K562 (cell line): ENCODE results near the gene VPS35. TPM values are rescaled to one million over a fixed set of nuclear protein-coding genes. Genes with fewer than 3 reads are reported as not detected.

Source experiments
- ATAC-seq: fragments of 200-7000 bp; cut with Tn5 transposase; 3 replicates; pipeline ENCODE4 v1.9.1; 2020; ENCODE audit warnings: moderate library complexity
- BruUV-seq: library from RNA; stranded (reverse); fragments of 400-500 nt; replicated peaks from 2 replicates; lab custom pipeline; 2021; lab: Mats Ljungman, UMichigan
- CTCF ChIA-PET: fragments of 300-600 bp; formaldehyde crosslinking; extraction: SDS; loops from one replicate; lab custom pipeline; 2021; ENCODE audit warnings: low intra/inter-chr PET ratio; lab: Yijun Ruan, JAX
- POLR2A ChIA-PET: fragments of 300-600, 350-650 bp; sonication (Branson Sonifier 250); formaldehyde crosslinking; extraction: SDS; loops from one replicate; lab custom pipeline; 2021; ENCODE audit warnings: antibody characterized with exemption, inconsistent platforms; lab: Yijun Ruan, JAX
- DNase-seq, 4 experiments: peaks; one replicate each; pipeline versions ENCODE4 v3.0.0 to v3.0.0-alpha.2; 2011 to 2018; ENCODE audit warnings: low spot score in 3 of 4, mixed read lengths in 3 of 4; ENCODE audit errors: extremely low read depth in 1 of 4
- FAIRE-seq: peaks from 2 replicates; lab custom pipeline; 2011; peaks lifted over from hg19 to GRCh38; lab: Jason Lieb, UNC
- H2AFZ ChIP-seq: 2 replicates; pipeline ENCODE4 v1.6.0; 2011; ENCODE audit warnings: low read depth, low read length, control low read depth, inconsistent platforms
- H3K27ac ChIP-seq: fragments of 200-600 bp; 3 replicates; pipeline ENCODE4 v1.8.0; 2011; ENCODE audit warnings: low read depth, mild to moderate bottlenecking, control low read depth, inconsistent platforms, low read length, moderate library complexity, mixed read lengths; ENCODE audit errors: extremely low read depth
- H3K27me3 ChIP-seq, 2 experiments: fragments of 300-600 bp in 1 of 2; 2 replicates in 1 of 2; 3 replicates in 1 of 2; pipeline versions ENCODE4 v1.6.0 to v1.8.0; 2011; ENCODE audit warnings: inconsistent platforms in 2 of 2, low read length in 2 of 2, mild to moderate bottlenecking in 1 of 2, mixed read lengths in 1 of 2, moderate library complexity in 1 of 2; ENCODE audit not compliant: control insufficient read depth in 2 of 2, insufficient read depth in 2 of 2
- H3K36me3 ChIP-seq: fragments of 300-600 bp; 3 replicates; pipeline ENCODE4 v1.8.0; 2011; ENCODE audit warnings: mild to moderate bottlenecking, low read length, inconsistent platforms; ENCODE audit not compliant: control insufficient read depth, insufficient read depth
- H3K4me1 ChIP-seq, 2 experiments: fragments of 200-600 bp in 1 of 2; replicated peaks in 1 of 2; 2 replicates in 1 of 2; 3 replicates in 1 of 2; pipeline versions ENCODE4 v1.5.1 to v1.8.0; 2011; ENCODE audit warnings: inconsistent platforms in 2 of 2, low read length in 2 of 2, mild to moderate bottlenecking in 1 of 2, mixed read lengths in 1 of 2, moderate library complexity in 1 of 2; ENCODE audit not compliant: control insufficient read depth in 2 of 2, insufficient read depth in 2 of 2
- H3K4me2 ChIP-seq: 2 replicates; pipeline ENCODE4 v1.6.1; 2011; ENCODE audit warnings: low read length, control low read depth, inconsistent platforms, mixed read lengths; ENCODE audit not compliant: insufficient read depth
- H3K4me3 ChIP-seq: fragments of 200-600 bp; sonication (generic), shearing (Covaris generic); 2 replicates; pipeline ENCODE4 v1.5.1; 2016; ENCODE audit warnings: control low read depth, inconsistent platforms
- H3K79me2 ChIP-seq: fragments of 200-600 bp; 3 replicates; pipeline ENCODE4 v1.8.0; 2011; ENCODE audit warnings: low read length, inconsistent platforms; ENCODE audit not compliant: control insufficient read depth, insufficient read depth
- H3K9ac ChIP-seq, 2 experiments: 2 replicates each; pipeline versions ENCODE4 v1.6.0 to v1.6.1; 2011; ENCODE audit warnings: low read depth in 2 of 2, low read length in 2 of 2, control low read depth in 1 of 2, inconsistent platforms in 1 of 2, mild to moderate bottlenecking in 1 of 2, mixed read lengths in 1 of 2; ENCODE audit not compliant: insufficient read depth in 1 of 2
- H3K9me1 ChIP-seq: one replicate; pipeline ENCODE4 v1.6.0; 2011; ENCODE audit warnings: inconsistent platforms, mild to moderate bottlenecking, low read length, moderate library complexity; ENCODE audit not compliant: control insufficient read depth, insufficient read depth
- H3K9me3 ChIP-seq: replicated peaks from 2 replicates; pipeline ENCODE4 v1.5.1; 2011; ENCODE audit warnings: low read depth, low read length, inconsistent platforms; ENCODE audit not compliant: control insufficient read depth, insufficient read depth
- H4K20me1 ChIP-seq: replicated peaks from 2 replicates; pipeline ENCODE4 v1.6.1; 2011; ENCODE audit warnings: low read length, inconsistent platforms, mixed read lengths; ENCODE audit not compliant: control insufficient read depth, insufficient read depth
- CEBPB ChIP-seq: fragments of 450-650 bp; IDR thresholded peaks from 2 replicates; pipeline ENCODE4 v1.6.1; 2016; ENCODE audit warnings: missing genetic modification characterization, missing compliant biosample characterization
- ZNF830 ChIP-seq: fragments of 250-450 bp; sonication (Bioruptor Pico); IDR thresholded peaks from 2 replicates; pipeline ENCODE4 v1.5.0; 2021; ENCODE audit warnings: mild to moderate bottlenecking
- WGBS: fragments of 100-300 bp; shearing (Covaris generic); methylation state at CpG from one replicate; pipeline ENCODE4 v1.1.6; 2016; ENCODE audit warnings: low coverage, mixed read lengths; ENCODE audit not compliant: insufficient coverage; ENCODE audit errors: missing lambda C conversion rate; 5-methylcytosine and 5-hydroxymethylcytosine counted together
- in situ Hi-C: fragments of 300-500 bp; cut with MboI; formaldehyde crosslinking; loops from 4 replicates; pipeline ENCODE4 v1.15.0; 2018; ENCODE audit warnings: inconsistent platforms, mixed read lengths
- intact Hi-C: fragments of 100-400 bp; cut with micrococcal nuclease; formaldehyde crosslinking; loops from 2 replicates; pipeline ENCODE4 v1.14.2; 2022
- polyA plus RNA-seq, 8 experiments: library from polyadenylated mRNA; depleted of rRNA in 4 of 8; stranded (reverse) in 5 of 8; unstranded in 3 of 8; fragments of >200 nt; fragmentation: Nextera tagmentation in 2 of 8; fragmentation: Illumina TruSeq in 1 of 8; extraction: Ambion mirVana in 2 of 8; extraction: Trizol in 1 of 8; gene quantifications; 2 replicates each; pipeline versions ENCODE4 v1.2.1 to v1.2.3, GENCODE V29; 2011 to 2014; ENCODE audit warnings: inconsistent platforms in 1 of 8, missing spikeins in 1 of 8
- total RNA-seq, 7 experiments: library from RNA; depleted of rRNA in 6 of 7; stranded (reverse); fragments of >200 nt in 6 of 7; fragmentation: Illumina TruSeq in 2 of 7; extraction: Trizol in 2 of 7; gene quantifications; 2 replicates each; pipeline versions ENCODE4 v1.2.1 to v1.2.3, GENCODE V29; 2011 to 2021; ENCODE audit warnings: low replicate concordance in 1 of 7
- TF ChIP-seq, protein P1 (sequence below): fragments of 250-450 bp; sonication (Bioruptor Pico); IDR thresholded peaks from 2 replicates; pipeline ENCODE4 v1.4.0; 2020; ENCODE audit warnings: borderline replicate concordance

The VPS35 gene
- total and polyA plus RNA-seq, 9 of the 15 experiments (the other 6 are each of a cell fraction or from before 2014, with no cell fraction given), result 32.7 to 131 (median 66.2) TPM

DNA sequence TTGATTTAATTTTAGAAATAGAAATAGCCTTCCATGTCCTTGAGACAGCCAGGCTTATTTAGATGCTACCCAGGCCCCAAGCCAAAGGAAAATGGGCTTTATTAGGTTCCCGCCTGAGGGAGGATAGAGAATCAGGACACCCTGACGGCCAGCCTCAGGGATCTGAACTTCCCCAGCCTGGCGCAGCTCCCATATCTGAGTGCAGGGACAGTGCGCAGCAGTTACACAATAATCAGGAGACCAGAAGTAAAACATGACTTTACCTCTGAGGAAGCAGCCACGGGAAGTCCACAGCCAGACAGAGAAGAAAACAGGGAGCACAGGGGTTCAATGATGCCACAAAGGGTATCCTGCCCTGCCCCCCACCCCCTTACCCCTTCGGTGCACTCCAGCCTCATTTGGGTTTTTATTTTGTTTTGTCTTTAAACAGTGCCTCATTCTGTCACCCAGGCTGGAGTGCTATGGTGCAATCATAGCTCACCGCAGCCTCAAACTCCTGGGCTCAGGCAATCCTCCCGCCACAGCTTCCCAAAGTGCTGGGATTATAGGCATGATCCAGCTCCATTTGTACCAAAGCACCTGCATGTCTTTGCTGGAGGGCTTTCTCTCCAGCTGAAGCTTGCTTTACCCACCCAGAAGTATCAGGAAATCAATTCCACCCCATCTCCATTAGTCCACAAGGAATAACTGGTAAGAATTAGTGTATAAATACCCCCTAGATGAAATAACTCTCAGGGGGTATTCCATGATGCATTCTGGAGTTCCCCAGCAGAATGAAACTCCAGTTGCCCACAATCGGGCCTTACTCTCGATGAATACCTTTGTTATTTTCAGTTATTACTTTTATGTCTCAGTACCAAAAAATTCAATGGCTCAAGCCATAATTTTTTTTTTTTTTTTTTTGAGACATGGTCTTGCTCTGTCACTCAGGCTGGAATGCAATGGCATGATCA lies 22.4 kb upstream of the VPS35 start:
- Histone ChIP-seq H3K9me1 (no peaks in the 10 kb centered on the region), H3K27me3 (no peaks in the 10 kb centered on the region), H3K9me3 (no peaks in the 10 kb centered on the region), H3K36me3 (no peaks in the 10 kb centered on the region), H3K27ac (no peak overlapping the region), H2AFZ (no peak overlapping the region), H3K4me1 (no peaks in the 10 kb centered on the region), H3K9ac (no peak overlapping the region), H3K4me3 (no peak overlapping the region), H3K79me2 (no peaks in the 10 kb centered on the region), H4K20me1 (0 out of 2 replicates have a peak, but pooled peaks cover 3% of the 10 kb centered on the region), H3K4me2 (no peak overlapping the region)
- WGBS, result 57% methylated on average over 9 of the region's 10 CpGs
- POLR2A ChIA-PET, result no interaction called here
- CTCF ChIA-PET, result no interaction called here
- BruUV-seq, result no TSS peak
- intact Hi-C loops, result no loop called here
- DNase-seq (no peak), ATAC-seq (no peak), FAIRE-seq (no peak)
- in situ Hi-C loops, result no loop called here
- TF ChIP-seq CEBPB (tag) (peak; percentile 28; the same call in 1 of the 2 replicates), ZNF830 (CRISPR knock-in tag) (no peak)
- TF ChIP-seq, protein P1, sequence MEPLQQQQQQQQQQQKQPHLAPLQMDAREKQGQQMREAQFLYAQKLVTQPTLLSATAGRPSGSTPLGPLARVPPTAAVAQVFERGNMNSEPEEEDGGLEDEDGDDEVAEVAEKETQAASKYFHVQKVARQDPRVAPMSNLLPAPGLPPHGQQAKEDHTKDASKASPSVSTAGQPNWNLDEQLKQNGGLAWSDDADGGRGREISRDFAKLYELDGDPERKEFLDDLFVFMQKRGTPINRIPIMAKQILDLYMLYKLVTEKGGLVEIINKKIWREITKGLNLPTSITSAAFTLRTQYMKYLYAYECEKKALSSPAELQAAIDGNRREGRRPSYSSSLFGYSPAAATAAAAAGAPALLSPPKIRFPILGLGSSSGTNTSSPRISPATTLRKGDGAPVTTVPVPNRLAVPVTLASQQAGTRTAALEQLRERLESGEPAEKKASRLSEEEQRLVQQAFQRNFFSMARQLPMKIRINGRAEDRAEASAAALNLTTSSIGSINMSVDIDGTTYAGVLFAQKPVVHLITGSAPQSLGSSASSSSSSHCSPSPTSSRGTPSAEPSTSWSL (CRISPR knock-in tag), result no peak
